Non-pigmented ciliary epithelial cell (primary cell): ENCODE results near the gene WIPF1.
"Not testable (repeated sequence)": the region's sequence is repeated elsewhere in the genome, so short reads cannot be mapped to it uniquely, and the experiment has no call there.

Experiments used
- DNase-seq: peaks from one replicate; pipeline ENCODE4 v3.0.0-alpha.2; 2010; ENCODE audit warnings: low read depth

The WIPF1 gene

GRCh38 chr2:174571669-174572323, 25.8 kb downstream of the WIPF1 start:
- no peak for DNase-seq

DNA sequence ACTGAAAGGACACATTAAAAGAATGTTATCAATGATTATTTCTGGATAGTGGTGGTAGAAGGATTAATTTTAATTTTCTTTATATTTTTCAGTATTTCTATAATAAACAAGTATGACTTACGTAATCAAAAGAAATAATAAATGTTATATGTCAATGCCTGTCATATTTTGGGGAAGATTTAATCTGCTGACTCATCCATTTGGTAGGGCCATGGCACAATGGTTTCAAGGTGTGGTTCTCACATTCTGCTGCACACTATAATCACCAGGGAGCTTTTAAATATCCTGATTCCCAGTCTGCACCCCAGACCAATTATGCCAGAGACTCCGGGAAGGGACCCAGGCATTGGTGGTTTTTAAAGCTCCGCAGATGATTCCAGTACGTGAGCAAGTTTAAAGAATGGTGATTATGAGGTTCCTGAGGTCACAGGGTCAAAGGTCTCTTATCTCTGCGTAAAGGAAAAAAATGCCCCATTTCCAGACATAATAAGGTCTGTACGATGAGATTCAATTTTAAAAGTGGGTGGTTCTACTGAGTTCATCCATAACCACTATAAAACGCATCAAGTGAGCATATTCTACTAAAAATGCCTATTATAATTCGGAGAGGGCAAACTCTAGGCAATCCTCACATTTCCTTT, 27.2 kb downstream of the WIPF1 start:
- DNase-seq, result no peak

DNA sequence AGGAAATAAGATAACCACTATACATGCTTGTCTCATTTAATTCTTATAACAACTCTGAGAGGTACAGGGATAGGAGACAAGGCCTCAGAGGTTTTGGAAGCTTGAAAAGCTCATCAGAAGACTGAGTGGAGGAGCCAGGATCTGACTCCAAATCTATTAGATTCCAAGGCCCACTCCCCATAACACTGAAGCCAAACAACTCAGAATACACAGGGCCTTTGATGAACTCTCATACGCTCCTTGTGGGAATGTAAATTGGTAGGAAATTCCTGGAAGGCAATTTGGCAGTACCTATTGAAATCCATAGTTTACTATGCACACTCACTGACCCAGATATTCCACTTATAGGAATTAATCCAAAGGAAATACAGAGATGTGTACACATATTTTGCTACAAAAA, 27.9 kb downstream of the WIPF1 start:
- DNase-seq, result no peak

GRCh38 chr2:174568425-174568824, 29.2 kb downstream of the WIPF1 start:
- no peak for DNase-seq

GRCh38 chr2:174566871-174567270, 30.7 kb downstream of the WIPF1 start:
- no peak for DNase-seq

GRCh38 chr2:174563530-174564282, 33.9 kb downstream of the WIPF1 start:
- DNase-seq, result no peak

DNA sequence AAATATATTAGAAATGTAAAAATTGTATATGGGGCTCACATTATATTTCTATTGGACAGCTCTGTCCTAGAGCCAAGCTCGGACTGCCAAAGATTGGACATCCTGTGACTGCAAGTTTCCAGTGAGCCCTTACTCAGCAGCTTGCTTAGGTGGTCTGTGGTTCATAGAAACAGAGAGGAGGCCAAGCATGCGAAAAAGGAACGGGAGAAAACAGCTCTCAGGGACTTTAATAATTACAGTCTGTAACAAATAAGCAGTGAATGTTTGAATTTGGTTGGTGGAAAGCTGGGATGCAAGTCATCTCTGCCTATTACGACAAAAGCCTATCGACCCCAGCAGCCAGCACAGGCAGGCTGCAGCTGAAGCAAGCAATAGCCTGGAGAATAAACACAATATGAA, 35.6 kb downstream of the WIPF1 start:
- DNase-seq, result no peak

DNA sequence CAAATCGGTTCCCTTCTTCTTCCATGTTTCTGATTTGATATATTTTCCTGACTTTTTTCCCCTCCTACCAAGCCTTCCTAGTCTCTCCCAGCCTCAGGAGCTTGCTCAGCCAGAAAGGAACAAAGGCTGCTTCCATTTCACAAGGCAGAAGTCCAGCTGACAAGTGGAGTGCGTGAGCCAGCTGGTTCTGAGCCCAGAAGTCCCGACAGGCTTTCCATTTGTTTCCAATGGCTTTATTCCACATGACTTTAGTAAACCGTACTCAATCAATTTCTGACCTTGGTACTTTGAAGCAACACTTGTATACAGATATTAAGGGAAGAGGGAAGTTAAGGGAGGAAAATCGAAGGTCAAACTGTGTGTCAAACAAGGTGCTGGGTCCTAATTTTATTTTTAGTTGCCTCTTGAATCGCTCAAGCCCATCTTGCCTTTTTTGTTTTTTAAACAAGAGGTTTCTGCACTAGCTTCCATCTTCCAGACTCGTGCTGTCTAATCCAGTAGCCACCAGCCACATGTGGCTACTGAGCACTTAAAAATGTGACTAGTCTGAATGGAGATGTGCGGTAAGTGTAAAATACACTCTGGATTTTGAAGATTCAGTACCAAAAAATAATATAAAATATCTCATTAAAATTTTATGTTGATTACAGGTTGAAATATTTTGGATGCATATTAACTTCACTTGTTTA, 36.2 kb downstream of the WIPF1 start:
- DNase-seq, result no peak

GRCh38 chr2:174560737-174561136, 36.9 kb downstream of the WIPF1 start:
- DNase-seq, result no peak

- no peak for DNase-seq
Observed at GRCh38 chr2:174555998-174556397, 41.6 kb downstream of the WIPF1 start.

- no peak for DNase-seq
Observed at GRCh38 chr2:174554529-174555150, 43.0 kb downstream of the WIPF1 start.

- DNase-seq, result no peak
Observed at GRCh38 chr2:174553811-174554493, 43.7 kb downstream of the WIPF1 start.

GRCh38 chr2:174552880-174553279, 44.7 kb downstream of the WIPF1 start:
- no peak for DNase-seq

DNA sequence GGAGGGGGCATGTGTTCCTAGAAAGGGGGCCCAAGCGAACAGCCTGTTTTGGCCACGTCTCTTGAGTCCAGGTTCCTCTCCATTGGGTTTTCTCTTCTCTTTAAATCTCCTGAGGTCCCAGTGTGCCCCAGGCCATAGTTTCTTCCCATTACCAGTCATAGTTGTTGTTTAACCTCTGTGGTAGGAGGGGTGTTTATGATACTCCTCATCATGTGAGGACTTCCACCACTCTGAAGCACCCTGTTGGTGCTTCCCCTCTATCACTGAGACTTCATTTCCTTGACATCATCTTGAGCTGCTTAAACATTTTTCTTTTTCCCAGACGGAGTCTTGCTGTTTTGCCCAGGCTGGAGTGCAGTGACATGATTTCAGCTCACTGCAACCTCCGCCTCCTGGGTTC, 45.9 kb downstream of the WIPF1 start:
- no peak for DNase-seq

- DNase-seq, result not testable (repeated sequence)
Observed at GRCh38 chr2:174548646-174549045, 49.0 kb downstream of the WIPF1 start.

DNA sequence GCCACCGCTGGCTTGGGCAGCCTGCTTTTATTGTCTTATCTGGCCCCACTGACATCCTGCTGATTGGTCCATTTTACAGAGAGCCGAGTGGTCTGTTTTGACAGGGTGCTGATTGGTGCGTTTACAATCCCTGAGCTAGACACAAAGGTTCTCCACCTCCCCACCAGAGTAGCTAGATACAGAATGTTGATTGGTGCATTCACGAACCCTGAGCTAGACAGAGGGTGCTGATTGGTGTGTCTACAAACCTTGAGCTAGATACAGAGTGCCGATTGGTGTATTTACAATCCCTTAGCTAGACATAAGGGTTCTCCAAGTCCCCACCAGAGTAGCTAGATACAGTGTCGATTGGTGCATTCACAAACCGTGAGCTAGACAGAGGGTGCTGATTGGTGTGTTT, 49.6 kb downstream of the WIPF1 start:
- DNase-seq, result not testable (repeated sequence)

DNA sequence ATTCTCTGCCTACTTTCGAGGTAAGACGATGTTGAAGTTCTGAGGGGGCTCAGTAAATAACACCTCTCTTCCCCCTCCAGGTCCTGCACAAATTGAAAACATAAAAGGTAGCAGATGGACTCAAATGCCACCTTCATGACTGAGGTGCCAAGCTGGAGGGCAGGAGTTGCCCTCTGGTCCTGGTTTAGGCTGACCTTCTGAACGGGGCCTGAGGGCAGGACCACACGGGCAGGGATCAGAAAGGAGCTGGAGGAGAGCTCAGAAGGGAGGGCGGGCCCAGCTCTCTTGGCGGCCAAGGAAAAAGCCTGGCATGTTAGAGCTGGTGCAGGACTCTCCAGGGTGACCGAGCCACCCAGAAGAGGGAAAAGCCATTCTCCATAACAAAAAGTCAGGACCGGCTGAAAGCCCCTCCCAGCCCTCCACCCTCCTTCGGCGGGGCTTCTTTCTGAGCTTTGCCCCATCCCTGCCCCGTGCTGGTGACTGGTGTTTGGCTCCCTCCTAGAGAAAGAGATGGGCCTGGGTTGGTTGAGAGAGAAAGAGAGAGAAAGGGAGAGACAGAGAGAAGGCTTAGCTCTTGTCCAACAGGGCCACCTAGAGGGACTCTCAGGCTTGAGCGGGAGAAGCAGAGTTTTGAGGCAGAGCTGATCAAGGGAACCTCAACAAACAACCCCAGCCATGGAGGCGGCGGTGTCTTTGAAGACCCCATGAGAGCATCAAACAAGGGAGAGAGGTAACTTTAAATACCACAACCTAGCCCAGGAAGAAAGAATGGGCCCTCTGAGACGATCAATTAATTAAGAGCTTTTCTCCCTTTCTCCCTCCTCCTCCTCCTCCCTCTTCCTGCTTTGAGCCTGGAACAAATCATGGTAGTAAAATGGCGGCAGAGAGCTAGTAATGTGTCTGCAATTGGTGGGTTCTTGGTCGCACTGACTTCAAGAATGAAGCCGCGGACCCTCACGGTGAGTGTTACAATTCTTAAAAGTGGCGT, 50.8 kb downstream of the WIPF1 start:
- peak; percentile 2 for DNase-seq

DNA sequence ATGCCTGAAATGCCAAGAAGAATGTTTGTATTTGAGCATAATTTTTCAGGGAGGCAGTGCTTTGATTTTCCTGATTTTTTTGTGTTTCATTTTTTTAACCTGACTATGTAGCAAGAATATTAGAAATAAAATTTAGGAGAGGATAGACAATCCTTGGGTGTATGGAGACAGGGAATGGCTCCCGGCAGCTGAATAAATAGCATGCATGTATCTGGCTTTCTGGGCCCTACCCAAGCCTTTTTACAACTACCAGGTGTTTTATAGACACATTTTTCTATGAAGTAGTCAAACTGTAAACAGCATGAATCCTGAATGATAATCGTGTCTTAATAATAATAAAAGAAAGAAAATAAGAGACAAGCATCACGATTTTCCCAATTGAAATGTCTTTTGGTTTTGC, 52.4 kb downstream of the WIPF1 start:
- no peak for DNase-seq

DNA sequence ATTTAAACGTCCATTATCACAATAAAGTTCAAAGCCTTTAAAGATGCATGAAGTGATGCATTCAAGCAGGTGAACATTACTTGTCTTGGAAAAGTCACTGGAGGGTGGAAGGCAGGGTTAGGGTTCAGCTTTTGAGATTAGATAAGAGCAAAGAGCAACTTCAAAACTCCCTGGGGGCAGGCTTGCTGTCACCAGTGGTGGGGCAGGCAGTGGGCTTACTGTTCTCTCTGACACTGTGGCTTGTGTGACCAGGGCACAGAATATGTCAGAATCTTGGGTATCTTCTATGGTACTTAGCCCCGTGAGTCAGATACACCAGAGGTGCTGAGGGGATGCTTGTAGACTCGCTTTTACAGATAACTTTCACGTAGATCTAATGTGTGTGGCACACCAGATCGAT, 52.8 kb downstream of the WIPF1 start:
- no peak for DNase-seq

DNA sequence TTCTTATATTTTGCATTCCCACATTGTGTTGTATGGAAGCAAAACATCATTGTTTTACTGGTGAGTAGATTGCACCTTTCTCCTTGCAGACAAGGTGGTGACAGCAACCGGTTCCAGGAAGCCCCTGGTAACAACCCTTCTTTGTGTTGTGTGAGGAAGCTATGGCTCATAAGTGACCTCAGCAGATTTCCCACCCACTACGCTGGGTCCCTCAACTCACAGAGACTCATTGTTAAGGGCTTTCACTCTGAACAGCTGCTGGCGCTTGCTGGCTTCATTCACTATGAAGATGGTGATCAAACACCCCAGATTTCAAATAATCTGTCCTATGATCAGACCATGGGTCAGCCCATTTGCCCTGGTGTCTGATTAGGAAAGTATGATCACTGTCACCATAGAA, 53.4 kb downstream of the WIPF1 start:
- no peak for DNase-seq
